GM15510 (cell line): ENCODE results near the gene DNAJC5.

ENCODE experiments used
- POLR2A ChIP-seq: IDR thresholded peaks from 3 replicates; pipeline ENCODE4 v1.6.1; 2011; ENCODE audit warnings: borderline replicate concordance; ENCODE audit not compliant: insufficient read length; ENCODE audit errors: extremely low read depth

The DNAJC5 gene

GRCh38 chr20:63950701-63951397 lies 55.9 kb downstream of the DNAJC5 start:
- TF ChIP-seq POLR2A, result no peak

- no peak for TF ChIP-seq POLR2A
Observed at GRCh38 chr20:63951398-63952209, 56.7 kb downstream of the DNAJC5 start.

- no peak for TF ChIP-seq POLR2A
Observed at GRCh38 chr20:63952210-63952535, 57.2 kb downstream of the DNAJC5 start.

GRCh38 chr20:63952769-63953168 lies 57.8 kb downstream of the DNAJC5 start:
- no peak for TF ChIP-seq POLR2A

- TF ChIP-seq POLR2A, result no peak
Observed at GRCh38 chr20:63953764-63954429, 59.0 kb downstream of the DNAJC5 start.

DNA sequence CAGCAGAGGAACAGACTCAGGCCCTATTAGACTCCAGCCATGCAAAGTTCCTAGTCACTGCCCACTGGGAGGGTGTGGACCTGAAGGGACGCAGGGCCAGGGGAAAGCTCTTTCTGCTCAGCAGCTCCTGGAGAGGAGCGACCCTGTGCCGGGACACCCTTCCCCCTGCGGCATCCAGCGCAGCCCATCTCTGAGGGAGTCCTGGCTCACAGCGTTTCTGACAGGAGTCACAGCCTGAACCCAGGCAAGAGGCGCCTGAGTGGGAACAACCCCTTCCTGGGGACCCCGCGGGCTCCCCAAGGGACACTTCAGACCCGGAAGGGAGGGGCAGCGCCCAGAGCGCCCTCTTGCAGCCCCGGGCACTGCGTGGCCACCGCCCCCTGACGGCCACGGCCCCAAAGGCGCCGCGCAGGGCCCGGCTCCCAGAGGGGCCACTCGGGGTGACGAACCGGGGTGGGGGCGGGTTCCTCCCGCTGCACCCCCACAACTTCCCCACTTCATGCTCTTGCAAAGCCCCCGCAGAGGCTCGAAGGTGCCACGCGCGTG lies 60.4 kb downstream of the DNAJC5 start:
- TF ChIP-seq POLR2A, result no peak

DNA sequence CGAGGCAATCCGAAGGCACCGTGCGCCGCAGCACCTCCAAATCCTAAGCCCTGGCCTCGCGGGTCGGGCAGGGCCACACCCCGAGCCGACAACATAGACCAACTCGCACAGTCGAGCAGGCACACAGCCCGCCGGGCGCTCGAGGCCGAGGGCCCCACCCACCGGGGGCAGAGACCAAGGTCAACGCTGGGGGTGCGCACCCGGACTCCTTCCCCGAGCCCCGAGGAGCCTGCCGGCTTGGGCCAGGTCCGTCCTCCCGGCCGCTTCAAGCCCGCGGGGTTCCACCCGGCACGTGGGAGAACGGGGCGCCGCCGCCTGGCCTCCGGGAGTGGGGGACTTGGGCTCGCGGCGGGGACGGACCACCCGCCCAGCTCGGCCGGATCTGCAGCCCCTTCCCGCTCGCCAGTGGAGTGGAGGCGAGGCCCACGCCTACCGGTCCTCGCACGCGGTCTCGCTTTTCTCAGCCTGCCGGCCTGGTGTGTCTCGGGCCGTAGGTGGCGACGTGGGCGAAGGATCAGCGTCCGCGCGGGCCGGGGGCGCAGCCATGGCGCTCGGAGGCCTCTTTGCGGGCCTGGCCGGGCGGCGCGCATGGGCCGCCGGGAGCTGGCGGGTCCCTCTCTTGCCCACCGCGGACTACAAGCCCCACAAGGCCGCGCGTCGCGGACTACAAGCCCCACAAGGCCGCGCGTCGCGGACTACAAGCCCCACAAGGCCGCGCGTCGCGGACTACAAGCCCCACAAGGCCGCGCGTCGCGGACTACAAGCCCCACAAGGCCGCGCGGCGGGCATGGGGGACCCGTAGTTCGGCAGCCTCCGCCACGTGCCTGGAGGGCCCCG lies 61.1 kb downstream of the DNAJC5 start, which contains the start of gene UCKL1:
TSS of gene UCKL1 (minus strand) at position 590 of the 837 bp plus-strand sequence. CDS start at position 546, 44 bp downstream.
- peak; percentile 91 for TF ChIP-seq POLR2A

GRCh38 chr20:63956664-63957003 lies 61.7 kb downstream of the DNAJC5 start:
- TF ChIP-seq POLR2A, result no peak

- peak; percentile 43 for TF ChIP-seq POLR2A
Observed at GRCh38 chr20:63957004-63957689, 62.2 kb downstream of the DNAJC5 start.

DNA sequence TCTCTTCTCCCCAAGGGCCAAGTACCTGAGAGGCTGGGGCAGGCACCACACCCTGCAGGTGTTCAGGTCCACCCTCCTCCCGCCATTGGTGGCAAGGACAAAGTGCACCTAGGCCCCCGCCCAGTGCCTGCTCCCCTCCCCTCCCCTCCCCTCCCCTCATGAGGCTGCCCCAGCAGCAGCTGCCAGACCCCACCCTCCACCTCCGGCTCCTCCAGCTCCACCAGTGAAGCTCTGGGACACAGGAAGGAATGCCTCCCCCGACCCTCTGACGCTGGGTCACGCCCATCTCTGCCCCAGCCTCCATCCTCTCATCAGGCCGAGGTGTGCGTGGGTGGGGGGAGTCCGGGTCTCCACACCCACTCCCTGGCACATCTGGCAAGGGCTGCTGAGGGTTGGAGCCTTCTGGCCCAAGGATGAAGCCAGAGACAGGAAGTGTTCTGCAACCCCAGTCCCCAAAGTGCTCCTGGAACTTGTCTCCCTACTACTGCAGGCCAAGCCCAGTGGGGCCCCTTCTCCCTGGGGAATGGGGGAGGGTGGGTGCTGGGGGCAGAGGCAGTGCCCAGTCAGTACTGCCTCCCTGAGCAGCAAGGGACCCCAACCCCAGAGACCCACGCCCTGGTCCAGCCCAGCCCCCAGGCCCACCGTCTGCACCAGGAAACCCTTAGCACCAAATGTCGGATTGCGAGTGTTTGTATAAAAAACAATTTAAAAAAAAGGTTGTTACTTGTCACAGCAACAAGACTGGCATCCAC lies 62.9 kb downstream of the DNAJC5 start:
- no peak for TF ChIP-seq POLR2A

DNA sequence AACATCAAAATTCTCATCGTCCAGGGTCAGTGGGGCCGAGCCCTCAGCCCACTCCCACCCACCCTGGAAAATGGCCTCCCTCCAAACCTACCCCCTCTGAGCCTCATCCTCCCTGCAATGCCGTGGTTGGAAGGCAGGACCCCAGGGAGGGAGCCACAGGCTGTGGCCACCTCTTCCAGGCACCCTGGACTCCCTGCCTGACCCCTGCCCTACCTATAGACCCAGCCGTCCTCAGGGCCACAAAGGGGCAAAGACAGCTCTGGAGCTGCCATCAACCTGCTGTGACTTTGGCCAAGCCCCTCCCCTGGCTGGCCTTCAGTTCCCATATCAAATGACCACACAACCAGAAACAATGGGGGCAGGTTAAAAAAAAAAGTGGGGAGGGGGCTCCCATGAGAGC lies 63.5 kb downstream of the DNAJC5 start:
- TF ChIP-seq POLR2A, result no peak

- TF ChIP-seq POLR2A, result no peak
Observed at GRCh38 chr20:63958964-63959698, 64.2 kb downstream of the DNAJC5 start.

DNA sequence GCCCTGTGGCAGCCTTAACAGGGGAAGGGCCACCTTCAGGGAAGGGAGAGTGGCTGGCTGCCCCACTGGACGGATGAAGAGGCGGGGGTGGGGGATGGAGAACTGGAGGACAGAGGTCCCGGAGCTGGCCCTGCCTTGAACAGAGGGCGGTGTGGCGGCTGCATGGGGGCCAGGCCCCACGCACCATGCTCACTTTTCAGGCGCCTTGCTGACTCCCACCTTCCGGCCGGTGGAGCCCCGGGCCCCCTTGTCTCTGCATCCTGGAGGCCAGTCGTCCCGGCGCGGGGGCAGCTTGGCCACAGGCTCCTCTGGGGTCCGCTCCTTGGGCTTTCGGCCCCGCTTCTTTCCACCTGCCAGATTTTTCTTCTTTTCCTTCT lies 64.8 kb downstream of the DNAJC5 start:
- no peak for TF ChIP-seq POLR2A

DNA sequence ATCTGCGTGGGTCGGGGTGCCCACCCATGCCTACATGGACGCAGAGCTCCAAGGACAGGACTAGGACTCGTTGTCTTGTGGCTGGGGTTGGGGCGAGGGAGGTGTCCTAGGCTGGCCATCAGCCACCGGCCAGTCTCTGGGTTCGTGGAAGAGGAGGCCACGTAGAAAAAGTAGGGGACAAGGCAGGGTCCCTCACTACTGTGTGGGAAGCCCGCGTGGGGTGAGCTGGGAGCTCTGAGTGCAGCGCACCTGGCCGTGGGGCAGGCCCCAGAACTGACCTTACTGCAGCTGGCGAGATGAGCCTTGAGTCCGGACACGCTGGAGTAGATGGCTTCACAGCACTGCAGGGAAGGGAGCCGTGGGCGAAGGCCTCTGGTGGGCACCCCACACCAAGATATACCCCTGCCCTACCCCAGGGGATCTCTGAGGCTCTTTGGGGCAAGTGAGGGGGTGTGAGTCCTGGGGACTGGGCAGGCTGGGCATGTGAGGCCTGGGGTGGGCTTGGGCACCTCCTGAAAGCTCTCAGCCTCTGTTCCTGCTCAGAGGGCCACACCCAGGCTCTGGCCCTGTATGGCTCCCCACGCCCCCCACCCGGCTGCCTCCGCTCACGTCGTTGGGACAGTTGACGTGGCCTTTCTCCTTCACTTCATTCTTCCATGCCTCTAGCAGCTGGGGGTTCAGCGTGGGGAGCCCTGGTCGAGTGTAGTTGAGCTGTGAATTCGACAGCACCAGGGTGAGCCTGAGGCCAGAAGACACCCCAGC lies 66.9 kb downstream of the DNAJC5 start:
- no peak for TF ChIP-seq POLR2A
